G401 (cell line): ENCODE measurements around the gene PORCN. TPM values are rescaled to one million over a fixed set of nuclear protein-coding genes. Genes with fewer than 3 reads are reported as not detected.

Experiments
- total RNA-seq: library from RNA; depleted of rRNA; stranded (reverse); fragments of >200 nt; shearing (Covaris generic); gene quantifications from 2 replicates; pipeline ENCODE4 v1.2.3, GENCODE V29; 2014; rRNA removed

The PORCN gene
- total RNA-seq, 1 experiment from 2014 or later: 3.5 TPM

Other genes starting within 250 kb of the PORCN start
- gene SSX3, start 152.3 kb upstream of the PORCN start, total RNA-seq: not detected in 2 replicates
- gene SSX4, start 125.5 kb upstream of the PORCN start, total RNA-seq: not detected in 2 replicates
- not detected in 2 replicates for gene SSX4B, start 97.0 kb upstream of the PORCN start, total RNA-seq
- gene SLC38A5, start 38.7 kb upstream of the PORCN start, total RNA-seq: 55.7 and 82.7 TPM in 2 replicates
- 38.7 and 64.6 TPM in 2 replicates for gene FTSJ1, start 32.8 kb upstream of the PORCN start, total RNA-seq
- gene EBP, start 12.8 kb downstream of the PORCN start, total RNA-seq: 87.4 and 107 TPM in 2 replicates
- gene TBC1D25, start 30.7 kb downstream of the PORCN start, total RNA-seq: 2.0 and 6.6 TPM in 2 replicates
- 297 and 376 TPM in 2 replicates for gene RBM3, start 65.5 kb downstream of the PORCN start, total RNA-seq
- gene WDR13, start 88.5 kb downstream of the PORCN start, total RNA-seq: 71.3 and 76.8 TPM in 2 replicates
- not detected in 2 replicates for gene WAS, start 174.8 kb downstream of the PORCN start, total RNA-seq
- gene SUV39H1, start 187.7 kb downstream of the PORCN start, total RNA-seq: 9.5 and 13.3 TPM in 2 replicates